ENCODE data around the gene PLEKHA7.
A peak's percentile ranks its signal among the peaks of the same experiment; 100 is the strongest.

The PLEKHA7 gene

GRCh38 chr11:16945671-16946469 is 68.3 kb downstream of the PLEKHA7 start:
- Histone ChIP-seq H3K4me1 (ENCODE audit: control insufficient read depth, insufficient read depth, low read length) (peaks cover 33% of the 10 kb centered on the region), H3K36me3 (ENCODE audit: control insufficient read depth, insufficient read depth, low read length) (no peaks in the 10 kb centered on the region), H3K4me3 (ENCODE audit: low read length) (no peak overlapping the region), H3K27me3 (ENCODE audit: control insufficient read depth, insufficient read depth, low read length) (no peaks in the 10 kb centered on the region), H3K9me3 (ENCODE audit: control insufficient read depth, low read length) (no peaks in the 10 kb centered on the region), H3K9ac (ENCODE audit: low read length) (peak overlapping the region; percentile 32)

- H3K36me3 ChIP-seq (ENCODE audit: control insufficient read depth, insufficient read depth, low read length) = no peaks in the 10 kb centered on the region
- no peaks in the 10 kb centered on the region for H3K27me3 ChIP-seq (ENCODE audit: control insufficient read depth, insufficient read depth, low read length)
- H3K4me3 ChIP-seq (ENCODE audit: low read length) = no peak overlapping the region
- H3K9me3 ChIP-seq (ENCODE audit: control insufficient read depth, low read length) = no peaks in the 10 kb centered on the region
- H3K9ac ChIP-seq (ENCODE audit: low read length) = no peak overlapping the region
- peaks cover 19% of the 10 kb centered on the region for H3K4me1 ChIP-seq (ENCODE audit: control insufficient read depth, insufficient read depth, low read length)
Observed at GRCh38 chr11:16942911-16943310, 71.3 kb downstream of the PLEKHA7 start.

GRCh38 chr11:16942342-16942741 is 71.9 kb downstream of the PLEKHA7 start:
- Histone ChIP-seq H3K9me3 (ENCODE audit: control insufficient read depth, low read length) (no peaks in the 10 kb centered on the region), H3K4me3 (ENCODE audit: low read length) (no peak overlapping the region), H3K36me3 (ENCODE audit: control insufficient read depth, insufficient read depth, low read length) (no peaks in the 10 kb centered on the region), H3K4me1 (ENCODE audit: control insufficient read depth, insufficient read depth, low read length) (peaks cover 19% of the 10 kb centered on the region), H3K9ac (ENCODE audit: low read length) (no peak overlapping the region), H3K27me3 (ENCODE audit: control insufficient read depth, insufficient read depth, low read length) (no peaks in the 10 kb centered on the region)

GRCh38 chr11:16941935-16942334 is 72.3 kb downstream of the PLEKHA7 start:
- Histone ChIP-seq H3K27me3 (ENCODE audit: control insufficient read depth, insufficient read depth, low read length) (no peaks in the 10 kb centered on the region), H3K4me3 (ENCODE audit: low read length) (no peak overlapping the region), H3K9me3 (ENCODE audit: control insufficient read depth, low read length) (no peaks in the 10 kb centered on the region), H3K9ac (ENCODE audit: low read length) (no peak overlapping the region), H3K4me1 (ENCODE audit: control insufficient read depth, insufficient read depth, low read length) (peaks cover 20% of the 10 kb centered on the region), H3K36me3 (ENCODE audit: control insufficient read depth, insufficient read depth, low read length) (no peaks in the 10 kb centered on the region)

- H3K36me3 ChIP-seq (ENCODE audit: control insufficient read depth, insufficient read depth, low read length) = no peaks in the 10 kb centered on the region
- H3K9me3 ChIP-seq (ENCODE audit: control insufficient read depth, low read length) = no peaks in the 10 kb centered on the region
- no peaks in the 10 kb centered on the region for H3K27me3 ChIP-seq (ENCODE audit: control insufficient read depth, insufficient read depth, low read length)
- H3K4me3 ChIP-seq (ENCODE audit: low read length) = no peak overlapping the region
- no peak overlapping the region for H3K9ac ChIP-seq (ENCODE audit: low read length)
- peaks cover 24% of the 10 kb centered on the region for H3K4me1 ChIP-seq (ENCODE audit: control insufficient read depth, insufficient read depth, low read length)
Observed at GRCh38 chr11:16938061-16938460, 76.2 kb downstream of the PLEKHA7 start.

GRCh38 chr11:16936643-16937042 is 77.6 kb downstream of the PLEKHA7 start:
- Histone ChIP-seq H3K27me3 (ENCODE audit: control insufficient read depth, insufficient read depth, low read length) (no peaks in the 10 kb centered on the region), H3K4me3 (ENCODE audit: low read length) (no peak overlapping the region), H3K9me3 (ENCODE audit: control insufficient read depth, low read length) (no peaks in the 10 kb centered on the region), H3K9ac (ENCODE audit: low read length) (no peak overlapping the region), H3K36me3 (ENCODE audit: control insufficient read depth, insufficient read depth, low read length) (no peaks in the 10 kb centered on the region), H3K4me1 (ENCODE audit: control insufficient read depth, insufficient read depth, low read length) (peaks cover 28% of the 10 kb centered on the region)

GRCh38 chr11:16935518-16936302 is 78.5 kb downstream of the PLEKHA7 start:
- no peaks in the 10 kb centered on the region for H3K27me3 ChIP-seq (ENCODE audit: control insufficient read depth, insufficient read depth, low read length)
- peaks cover 28% of the 10 kb centered on the region for H3K4me1 ChIP-seq (ENCODE audit: control insufficient read depth, insufficient read depth, low read length)
- H3K9me3 ChIP-seq (ENCODE audit: control insufficient read depth, low read length) = no peaks in the 10 kb centered on the region
- H3K36me3 ChIP-seq (ENCODE audit: control insufficient read depth, insufficient read depth, low read length) = no peaks in the 10 kb centered on the region
- H3K4me3 ChIP-seq (ENCODE audit: low read length) = no peak overlapping the region
- H3K9ac ChIP-seq (ENCODE audit: low read length) = no peak overlapping the region

GRCh38 chr11:16933756-16934603 is 80.2 kb downstream of the PLEKHA7 start:
- no peak overlapping the region for H3K4me3 ChIP-seq (ENCODE audit: low read length)
- no peaks in the 10 kb centered on the region for H3K27me3 ChIP-seq (ENCODE audit: control insufficient read depth, insufficient read depth, low read length)
- no peaks in the 10 kb centered on the region for H3K9me3 ChIP-seq (ENCODE audit: control insufficient read depth, low read length)
- H3K9ac ChIP-seq (ENCODE audit: low read length) = no peak overlapping the region
- H3K4me1 ChIP-seq (ENCODE audit: control insufficient read depth, insufficient read depth, low read length) = peaks cover 28% of the 10 kb centered on the region
- H3K36me3 ChIP-seq (ENCODE audit: control insufficient read depth, insufficient read depth, low read length) = no peaks in the 10 kb centered on the region

GRCh38 chr11:16933291-16933690 is 80.9 kb downstream of the PLEKHA7 start:
- Histone ChIP-seq H3K9me3 (ENCODE audit: control insufficient read depth, low read length) (no peaks in the 10 kb centered on the region), H3K36me3 (ENCODE audit: control insufficient read depth, insufficient read depth, low read length) (no peaks in the 10 kb centered on the region), H3K4me1 (ENCODE audit: control insufficient read depth, insufficient read depth, low read length) (peaks cover 28% of the 10 kb centered on the region), H3K9ac (ENCODE audit: low read length) (no peak overlapping the region), H3K27me3 (ENCODE audit: control insufficient read depth, insufficient read depth, low read length) (no peaks in the 10 kb centered on the region), H3K4me3 (ENCODE audit: low read length) (no peak overlapping the region)

GRCh38 chr11:16928044-16928443 is 86.2 kb downstream of the PLEKHA7 start:
- Histone ChIP-seq H3K4me1 (ENCODE audit: control insufficient read depth, insufficient read depth, low read length) (peaks cover 31% of the 10 kb centered on the region), H3K27me3 (ENCODE audit: control insufficient read depth, insufficient read depth, low read length) (no peaks in the 10 kb centered on the region), H3K9ac (ENCODE audit: low read length) (no peak overlapping the region), H3K36me3 (ENCODE audit: control insufficient read depth, insufficient read depth, low read length) (no peaks in the 10 kb centered on the region), H3K9me3 (ENCODE audit: control insufficient read depth, low read length) (no peaks in the 10 kb centered on the region), H3K4me3 (ENCODE audit: low read length) (no peak overlapping the region)

- H3K27me3 ChIP-seq (ENCODE audit: control insufficient read depth, insufficient read depth, low read length) = no peaks in the 10 kb centered on the region
- H3K9ac ChIP-seq (ENCODE audit: low read length) = no peak overlapping the region
- peaks cover 37% of the 10 kb centered on the region for H3K4me1 ChIP-seq (ENCODE audit: control insufficient read depth, insufficient read depth, low read length)
- H3K9me3 ChIP-seq (ENCODE audit: control insufficient read depth, low read length) = no peaks in the 10 kb centered on the region
- no peak overlapping the region for H3K4me3 ChIP-seq (ENCODE audit: low read length)
- no peaks in the 10 kb centered on the region for H3K36me3 ChIP-seq (ENCODE audit: control insufficient read depth, insufficient read depth, low read length)
Observed at GRCh38 chr11:16926883-16927626, 87.2 kb downstream of the PLEKHA7 start.
